ENCODE data around the gene LPCAT3.
A peak's percentile ranks its signal among the peaks of the same experiment; 100 is the strongest.

The LPCAT3 gene

GRCh38 chr12:6950811-6951540 lies 67.3 kb downstream of the LPCAT3 start, which contains the start of gene PTPN6:
Gene PTPN6 (plus strand): TSS chr12:6951356. CDS start chr12:6951513, 157 bp downstream.
- DNase-seq: peak; percentile 76

DNA sequence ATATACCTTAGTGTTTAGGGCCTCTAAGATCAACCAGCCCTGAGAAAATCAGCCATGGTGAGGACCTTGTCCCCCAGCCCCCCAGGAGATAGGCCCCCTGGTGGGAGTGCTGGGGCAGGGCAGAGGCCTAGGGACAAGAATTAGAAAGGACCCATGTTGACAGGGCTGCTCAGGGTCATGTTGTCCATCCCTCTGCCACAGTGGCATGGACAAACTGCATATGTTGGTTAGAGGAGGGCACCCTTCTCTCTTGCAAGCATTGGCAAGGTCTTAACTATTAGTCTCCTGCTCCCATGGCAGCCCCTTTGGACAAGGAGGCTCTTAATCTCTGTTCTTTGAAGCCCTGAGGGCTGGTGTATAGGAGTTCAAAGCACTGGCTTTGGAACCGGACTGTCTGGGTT lies 67.9 kb downstream of the LPCAT3 start:
- DNase-seq: peak; percentile 47

- peak; percentile 54 for DNase-seq
These were observed 69.2 kb downstream of the LPCAT3 start for GRCh38 chr12:6948873-6949594.

DNA sequence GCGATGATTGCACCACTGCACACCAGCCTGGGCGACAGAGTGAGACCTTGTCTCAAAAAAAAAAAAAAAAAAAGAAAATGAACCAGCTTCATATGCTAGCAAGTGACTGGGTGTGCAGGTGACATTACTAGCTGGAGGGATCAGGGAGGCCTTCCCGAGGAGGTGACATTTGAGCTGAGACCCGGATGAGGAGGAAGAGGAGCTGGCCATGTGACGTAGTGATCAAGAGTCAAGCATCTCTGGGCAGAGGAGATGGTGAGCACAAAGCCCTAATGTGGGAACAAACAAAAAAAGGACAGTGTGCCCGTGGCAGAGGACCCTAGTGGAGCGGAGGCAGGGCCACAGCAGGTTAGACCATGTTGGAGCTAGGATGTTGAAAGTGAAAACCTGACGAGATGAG lies 70.7 kb downstream of the LPCAT3 start:
- DNase-seq: no peak

DNA sequence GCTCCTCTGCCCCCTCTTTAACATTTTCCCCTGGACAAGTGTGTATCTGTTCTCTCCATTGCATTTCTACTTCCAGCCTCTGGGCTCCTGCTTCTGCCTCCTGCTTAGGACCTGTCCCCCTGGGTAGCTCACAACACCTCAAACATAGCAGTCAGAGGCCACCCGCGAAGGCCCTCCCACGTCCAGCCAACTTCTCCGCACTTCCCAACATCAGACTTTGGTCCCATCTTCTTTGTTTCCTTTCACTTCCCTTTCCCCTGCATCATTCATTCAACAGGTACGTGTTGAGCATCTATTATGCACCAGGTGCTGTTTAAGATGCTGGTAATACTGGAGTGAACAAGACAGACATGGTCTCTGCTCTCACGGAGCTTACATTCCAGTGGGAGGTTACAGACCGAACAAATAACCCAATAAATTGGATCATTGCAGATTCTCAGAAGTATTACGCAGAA lies 71.3 kb downstream of the LPCAT3 start:
- no peak for DNase-seq

- peak; percentile 74 for DNase-seq
These were observed 72.0 kb downstream of the LPCAT3 start for GRCh38 chr12:6946033-6946919.

GRCh38 chr12:6945613-6946012 lies 72.7 kb downstream of the LPCAT3 start:
- DNase-seq: no peak

DNA sequence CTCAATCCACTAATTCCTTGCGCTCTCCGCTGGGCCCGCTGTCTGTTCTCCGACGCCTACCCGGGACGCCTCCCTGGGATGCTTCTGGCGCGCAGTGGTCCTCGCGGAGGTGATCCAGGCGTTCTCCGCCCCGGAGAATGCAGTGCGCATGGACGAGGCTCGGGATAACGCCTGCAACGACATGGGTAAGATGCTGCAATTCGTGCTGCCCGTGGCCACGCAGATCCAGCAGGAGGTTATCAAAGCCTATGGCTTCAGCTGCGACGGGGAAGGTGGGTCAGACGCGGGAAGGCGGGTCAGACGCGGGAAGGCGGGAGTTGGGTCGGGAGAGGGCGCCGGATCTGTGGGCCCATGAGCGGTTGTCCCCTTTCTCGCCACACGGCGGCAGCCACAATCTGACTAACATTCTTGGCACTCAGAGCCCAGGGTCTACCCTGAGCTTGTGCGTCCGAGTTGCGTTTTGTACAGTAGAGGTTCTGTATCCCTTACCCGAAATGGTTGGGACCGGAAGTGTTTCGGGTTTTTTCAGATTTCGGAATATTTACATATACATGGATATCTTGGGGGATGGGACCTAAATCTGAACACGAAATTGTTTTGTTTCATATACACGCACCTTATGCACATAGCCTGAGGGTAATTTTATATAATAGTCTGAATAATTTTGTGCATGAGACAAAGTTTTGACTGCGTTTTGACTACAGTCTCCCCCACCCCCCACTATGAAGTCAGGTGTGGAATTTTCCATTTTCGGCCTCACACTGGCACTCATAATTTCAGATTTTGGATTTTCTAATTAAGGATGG lies 73.7 kb downstream of the LPCAT3 start:
- DNase-seq: peak; percentile 90

DNA sequence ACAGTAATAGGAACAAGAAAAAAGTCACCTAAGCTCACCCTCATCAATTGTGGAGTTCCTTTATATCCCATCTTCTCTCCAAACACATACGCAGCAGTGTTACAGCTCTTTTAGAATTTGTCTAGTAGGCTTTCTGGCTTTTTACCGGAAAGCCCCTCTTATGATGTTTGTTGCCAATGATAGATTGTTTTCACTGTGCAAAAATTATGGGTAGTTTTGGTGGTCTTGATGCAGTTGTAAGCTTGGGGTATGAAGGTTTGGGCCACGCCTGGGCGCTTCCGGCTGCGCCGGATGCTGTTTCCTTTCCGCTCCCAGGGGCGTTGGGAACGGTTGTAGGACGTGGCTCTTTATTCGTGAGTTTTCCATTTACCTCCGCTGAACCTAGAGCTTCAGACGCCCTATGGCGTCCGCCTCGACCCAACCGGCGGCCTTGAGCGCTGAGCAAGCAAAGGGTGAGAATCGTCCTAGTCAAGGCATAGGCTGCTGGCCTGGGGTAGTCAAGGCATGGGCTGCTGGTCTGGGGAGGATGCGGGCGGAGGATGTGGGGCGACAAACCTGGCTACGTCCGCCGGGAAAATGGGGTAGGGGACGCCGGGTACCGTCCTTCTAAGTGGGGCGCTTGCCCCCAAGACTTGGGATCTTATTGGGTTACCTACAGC lies 74.4 kb downstream of the LPCAT3 start, which contains the start of the genes C12orf57 and RNU7-1:
Gene C12orf57, plus strand, starts transcription at position 301 of the 659 bp plus-strand sequence. Its CDS starts 100 bp downstream, at position 401.
Gene RNU7-1, plus strand, starts transcription at position 95 of the 659 bp plus-strand sequence.
- DNase-seq: peak; percentile 67

- peak; percentile 82 for DNase-seq
These were observed 74.9 kb downstream of the LPCAT3 start for GRCh38 chr12:6943389-6943721.

- DNase-seq: no peak
These were observed 76.0 kb downstream of the LPCAT3 start for GRCh38 chr12:6942331-6942665.

- no peak for DNase-seq
These were observed 76.5 kb downstream of the LPCAT3 start for GRCh38 chr12:6941782-6942181.

DNA sequence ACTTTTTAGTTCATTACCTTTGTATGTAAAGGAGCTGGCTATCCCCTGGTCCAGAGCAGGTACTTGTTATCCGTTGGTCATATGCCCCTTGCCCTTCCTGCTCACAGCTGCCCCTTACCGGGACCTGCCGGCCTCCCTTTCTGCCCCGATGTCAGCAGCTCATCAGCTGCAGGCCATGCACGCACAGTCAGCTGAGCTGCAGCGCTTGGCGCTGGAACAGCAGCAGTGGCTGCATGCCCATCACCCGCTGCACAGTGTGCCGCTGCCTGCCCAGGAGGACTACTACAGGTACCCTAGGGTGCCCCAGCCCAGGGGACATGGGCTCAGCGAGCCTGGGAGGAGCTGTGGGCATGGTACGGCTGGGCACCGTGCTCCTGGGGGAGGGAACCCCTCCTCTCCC lies 77.0 kb downstream of the LPCAT3 start:
- DNase-seq: no peak

- DNase-seq: no peak
These were observed 79.1 kb downstream of the LPCAT3 start for GRCh38 chr12:6939191-6939540.

GRCh38 chr12:6938353-6939190 lies 79.7 kb downstream of the LPCAT3 start:
- DNase-seq: no peak

- peak; percentile 93 for DNase-seq
These were observed 80.6 kb downstream of the LPCAT3 start for GRCh38 chr12:6937481-6938352.

DNA sequence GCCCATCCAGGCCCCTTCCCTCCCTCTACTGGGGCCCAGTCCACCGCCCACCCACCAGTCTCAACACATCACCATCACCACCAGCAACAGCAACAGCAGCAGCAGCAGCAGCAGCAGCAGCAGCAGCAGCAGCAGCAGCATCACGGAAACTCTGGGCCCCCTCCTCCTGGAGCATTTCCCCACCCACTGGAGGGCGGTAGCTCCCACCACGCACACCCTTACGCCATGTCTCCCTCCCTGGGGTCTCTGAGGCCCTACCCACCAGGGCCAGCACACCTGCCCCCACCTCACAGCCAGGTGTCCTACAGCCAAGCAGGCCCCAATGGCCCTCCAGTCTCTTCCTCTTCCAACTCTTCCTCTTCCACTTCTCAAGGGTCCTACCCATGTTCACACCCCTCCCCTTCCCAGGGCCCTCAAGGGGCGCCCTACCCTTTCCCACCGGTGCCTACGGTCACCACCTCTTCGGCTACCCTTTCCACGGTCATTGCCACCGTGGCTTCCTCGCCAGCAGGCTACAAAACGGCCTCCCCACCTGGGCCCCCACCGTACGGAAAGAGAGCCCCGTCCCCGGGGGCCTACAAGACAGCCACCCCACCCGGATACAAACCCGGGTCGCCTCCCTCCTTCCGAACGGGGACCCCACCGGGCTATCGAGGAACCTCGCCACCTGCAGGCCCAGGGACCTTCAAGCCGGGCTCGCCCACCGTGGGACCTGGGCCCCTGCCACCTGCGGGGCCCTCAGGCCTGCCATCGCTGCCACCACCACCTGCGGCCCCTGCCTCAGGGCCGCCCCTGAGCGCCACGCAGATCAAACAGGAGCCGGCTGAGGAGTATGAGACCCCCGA lies 81.4 kb downstream of the LPCAT3 start:
- DNase-seq: peak; percentile 60

DNA sequence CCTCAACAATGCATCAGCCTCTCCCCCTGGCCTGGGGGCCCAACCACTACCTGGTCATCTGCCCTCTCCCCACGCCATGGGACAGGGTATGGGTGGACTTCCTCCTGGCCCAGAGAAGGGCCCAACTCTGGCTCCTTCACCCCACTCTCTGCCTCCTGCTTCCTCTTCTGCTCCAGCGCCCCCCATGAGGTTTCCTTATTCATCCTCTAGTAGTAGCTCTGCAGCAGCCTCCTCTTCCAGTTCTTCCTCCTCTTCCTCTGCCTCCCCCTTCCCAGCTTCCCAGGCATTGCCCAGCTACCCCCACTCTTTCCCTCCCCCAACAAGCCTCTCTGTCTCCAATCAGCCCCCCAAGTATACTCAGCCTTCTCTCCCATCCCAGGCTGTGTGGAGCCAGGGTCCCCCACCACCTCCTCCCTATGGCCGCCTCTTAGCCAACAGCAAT lies 82.1 kb downstream of the LPCAT3 start:
- DNase-seq: no peak

Data from CD4-positive, alpha-beta T cell treated with Interleukin-17A for 4 hours (primary cell).